Measurements from ENCODE around the gene SPA17.

- TF ChIP-seq POLR2AphosphoS5 (IDR thresholded peaks at IDR 0.05; ENCODE audit: low read depth, low read length) (no peak), TAF1 (IDR thresholded peaks at IDR 0.05; ENCODE audit: borderline replicate concordance, insufficient read depth, low read length) (no peak), SIN3A (IDR thresholded peaks at IDR 0.05; ENCODE audit: borderline replicate concordance, insufficient read depth, low read length) (no peak), FOXP2 (optimal IDR thresholded peaks at IDR 0.05; ENCODE audit: borderline replicate concordance, extremely low read depth, extremely low read length, insufficient read depth) (no peak)
- TF ChIP-seq, protein P1, sequence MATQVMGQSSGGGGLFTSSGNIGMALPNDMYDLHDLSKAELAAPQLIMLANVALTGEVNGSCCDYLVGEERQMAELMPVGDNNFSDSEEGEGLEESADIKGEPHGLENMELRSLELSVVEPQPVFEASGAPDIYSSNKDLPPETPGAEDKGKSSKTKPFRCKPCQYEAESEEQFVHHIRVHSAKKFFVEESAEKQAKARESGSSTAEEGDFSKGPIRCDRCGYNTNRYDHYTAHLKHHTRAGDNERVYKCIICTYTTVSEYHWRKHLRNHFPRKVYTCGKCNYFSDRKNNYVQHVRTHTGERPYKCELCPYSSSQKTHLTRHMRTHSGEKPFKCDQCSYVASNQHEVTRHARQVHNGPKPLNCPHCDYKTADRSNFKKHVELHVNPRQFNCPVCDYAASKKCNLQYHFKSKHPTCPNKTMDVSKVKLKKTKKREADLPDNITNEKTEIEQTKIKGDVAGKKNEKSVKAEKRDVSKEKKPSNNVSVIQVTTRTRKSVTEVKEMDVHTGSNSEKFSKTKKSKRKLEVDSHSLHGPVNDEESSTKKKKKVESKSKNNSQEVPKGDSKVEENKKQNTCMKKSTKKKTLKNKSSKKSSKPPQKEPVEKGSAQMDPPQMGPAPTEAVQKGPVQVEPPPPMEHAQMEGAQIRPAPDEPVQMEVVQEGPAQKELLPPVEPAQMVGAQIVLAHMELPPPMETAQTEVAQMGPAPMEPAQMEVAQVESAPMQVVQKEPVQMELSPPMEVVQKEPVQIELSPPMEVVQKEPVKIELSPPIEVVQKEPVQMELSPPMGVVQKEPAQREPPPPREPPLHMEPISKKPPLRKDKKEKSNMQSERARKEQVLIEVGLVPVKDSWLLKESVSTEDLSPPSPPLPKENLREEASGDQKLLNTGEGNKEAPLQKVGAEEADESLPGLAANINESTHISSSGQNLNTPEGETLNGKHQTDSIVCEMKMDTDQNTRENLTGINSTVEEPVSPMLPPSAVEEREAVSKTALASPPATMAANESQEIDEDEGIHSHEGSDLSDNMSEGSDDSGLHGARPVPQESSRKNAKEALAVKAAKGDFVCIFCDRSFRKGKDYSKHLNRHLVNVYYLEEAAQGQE (IDR thresholded peaks at IDR 0.05; ENCODE audit: insufficient read depth in 1 of 2, low read depth in 2 of 2, low read length in 2 of 2): no peak
Measured at GRCh38 chr11:124643042-124643604, 30.6 kb upstream of the SPA17 start.

All from PFSK-1 (cell line).